IMR-90 (cell line): Measurements from ENCODE around the gene SNX27. TPM values are rescaled to one million over a fixed set of nuclear protein-coding genes. Genes with fewer than 3 reads are reported as not detected.

ENCODE experiments used
- ATAC-seq: fragments of 200-7000 bp; cut with Tn5 transposase; 2 replicates; pipeline ENCODE4 v1.9.1; 2020; ENCODE audit warnings: low read depth, mild to moderate bottlenecking, moderate library complexity
- BruUV-seq: library from RNA; stranded (reverse); fragments of 400-500 nt; replicated peaks from 2 replicates; lab custom pipeline; 2021; lab: Mats Ljungman, UMichigan
- CTCF ChIA-PET: fragments of 300-600 bp; formaldehyde crosslinking; extraction: SDS; loops from one replicate; lab custom pipeline; 2021; ENCODE audit warnings: antibody characterized with exemption; lab: Yijun Ruan, JAX
- POLR2A ChIA-PET: fragments of 300-600 bp; sonication (Branson Sonifier 250); formaldehyde crosslinking; loops from one replicate; lab custom pipeline; 2022; ENCODE audit warnings: antibody characterized with exemption; ENCODE audit not compliant: unreplicated experiment; lab: Charles Lee
- DNase-seq: peaks from one replicate; pipeline ENCODE4 v3.0.0; 2013
- H2AFZ ChIP-seq: replicated peaks from 2 replicates; pipeline ENCODE3; 2013; ENCODE audit warnings: low read length, mild to moderate bottlenecking; ENCODE audit not compliant: poor library complexity
- H2AK5ac ChIP-seq: 2 replicates; pipeline ENCODE4 v1.6.1; 2013; ENCODE audit warnings: low read depth, low read length, inconsistent platforms
- H2AK9ac ChIP-seq: replicated peaks from 2 replicates; pipeline ENCODE3; 2013; ENCODE audit warnings: mild to moderate bottlenecking, low read depth, low read length, moderate library complexity; ENCODE audit not compliant: poor library complexity
- H2BK120ac ChIP-seq: 2 replicates; pipeline ENCODE4 v1.6.1; 2013; ENCODE audit warnings: low read depth, low read length, inconsistent platforms
- H2BK15ac ChIP-seq: 3 replicates; pipeline ENCODE4 v1.6.1; 2013; ENCODE audit warnings: low read depth, low read length, inconsistent platforms
- H2BK20ac ChIP-seq: 2 replicates; pipeline ENCODE4 v1.6.1; 2013; ENCODE audit warnings: low read depth, mild to moderate bottlenecking, inconsistent platforms, low read length, moderate library complexity
- H2BK5ac ChIP-seq: 2 replicates; pipeline ENCODE4 v1.6.1; 2013; ENCODE audit warnings: mild to moderate bottlenecking, low read depth, low read length, inconsistent platforms; ENCODE audit not compliant: poor library complexity, severe bottlenecking
- H3K14ac ChIP-seq: replicated peaks from 2 replicates; pipeline ENCODE4 v1.6.1; 2013; ENCODE audit warnings: low read depth, low read length, inconsistent platforms
- H3K18ac ChIP-seq: 2 replicates; pipeline ENCODE4 v1.6.1; 2013; ENCODE audit warnings: low read depth, low read length, control low read depth
- H3K23ac ChIP-seq: 2 replicates; pipeline ENCODE4 v1.6.1; 2013; ENCODE audit warnings: low read depth, low read length, inconsistent platforms
- H3K27ac ChIP-seq: 2 replicates; pipeline ENCODE4 v1.5.1; 2013; ENCODE audit warnings: mild to moderate bottlenecking, control low read depth, low read length; ENCODE audit not compliant: insufficient read depth
- H3K27me3 ChIP-seq: 2 replicates; pipeline ENCODE4 v1.6.1; 2013; ENCODE audit warnings: low read length; ENCODE audit not compliant: control insufficient read depth, insufficient read depth
- H3K36me3 ChIP-seq: 2 replicates; pipeline ENCODE4 v1.6.1; 2013; ENCODE audit warnings: low read length, mixed read lengths; ENCODE audit not compliant: control insufficient read depth, insufficient read depth
- H3K4ac ChIP-seq: 2 replicates; pipeline ENCODE4 v1.6.1; 2013; ENCODE audit warnings: low read depth, low read length, inconsistent platforms
- H3K4me1 ChIP-seq: 2 replicates; pipeline ENCODE4 v1.6.1; 2013; ENCODE audit warnings: low read length, mixed read lengths; ENCODE audit not compliant: control insufficient read depth, insufficient read depth
- H3K4me2 ChIP-seq: 2 replicates; pipeline ENCODE4 v1.6.1; 2013; ENCODE audit warnings: low read depth, mild to moderate bottlenecking, control low read depth, low read length, moderate library complexity
- H3K4me3 ChIP-seq: 2 replicates; pipeline ENCODE4 v1.5.1; 2013; ENCODE audit warnings: low read depth, mild to moderate bottlenecking, control low read depth, low read length, moderate library complexity; ENCODE audit not compliant: insufficient read depth
- H3K56ac ChIP-seq: 2 replicates; pipeline ENCODE4 v1.6.1; 2013; ENCODE audit warnings: low read length, inconsistent platforms; ENCODE audit not compliant: insufficient read depth; ENCODE audit errors: extremely low read depth
- H3K79me1 ChIP-seq, 2 experiments: 2 replicates each; pipeline ENCODE4 v1.6.1; 2013; ENCODE audit warnings: low read length in 2 of 2, inconsistent platforms in 1 of 2, low read depth in 1 of 2
- H3K9ac ChIP-seq: 2 replicates; pipeline ENCODE4 v1.6.1; 2013; ENCODE audit warnings: low read depth, low read length, control low read depth
- H3K9me1 ChIP-seq: 2 replicates; pipeline ENCODE4 v1.6.1; 2013; ENCODE audit warnings: low read length, inconsistent platforms; ENCODE audit not compliant: insufficient read depth
- H3K9me3 ChIP-seq: 2 replicates; pipeline ENCODE4 v1.6.1; 2013; ENCODE audit warnings: low read length; ENCODE audit not compliant: control insufficient read depth, insufficient read depth
- H4K20me1 ChIP-seq: 2 replicates; pipeline ENCODE4 v1.6.1; 2013; ENCODE audit warnings: low read length, inconsistent platforms; ENCODE audit not compliant: insufficient read depth
- H4K5ac ChIP-seq: 2 replicates; pipeline ENCODE4 v1.6.1; 2013; ENCODE audit warnings: mild to moderate bottlenecking, low read depth, low read length, control low read depth
- H4K8ac ChIP-seq, 2 experiments: 2 replicates each; pipeline ENCODE4 v1.6.1; 2013; ENCODE audit warnings: low read depth in 2 of 2, low read length in 2 of 2, control low read depth in 1 of 2, inconsistent platforms in 1 of 2
- H4K91ac ChIP-seq: 2 replicates; pipeline ENCODE4 v1.6.1; 2013; ENCODE audit warnings: low read depth, low read length, inconsistent platforms; ENCODE audit not compliant: insufficient read depth
- BHLHE40 ChIP-seq: fragments of 150-350 bp; IDR thresholded peaks from 2 replicates; pipeline ENCODE4 v1.6.1; 2016; ENCODE audit warnings: mild to moderate bottlenecking, low read depth, low read length
- CEBPB ChIP-seq: IDR thresholded peaks from 2 replicates; pipeline ENCODE4 v1.6.1; 2012; ENCODE audit warnings: low read depth, low read length, improper control_type of control experiment
- CHD1 ChIP-seq: IDR thresholded peaks from 2 replicates; pipeline ENCODE4 v1.6.1; 2012; ENCODE audit warnings: low read depth, low read length, improper control_type of control experiment
- CTCF ChIP-seq: conservative IDR thresholded peaks from 2 replicates; pipeline ENCODE4 v1.5.1; 2012; ENCODE audit warnings: mild to moderate bottlenecking, low read depth, low read length, improper control_type of control experiment
- FOS ChIP-seq: fragments of 150-350 bp; IDR thresholded peaks from 2 replicates; pipeline ENCODE4 v1.6.1; 2016; ENCODE audit warnings: low read depth, low read length
- MAZ ChIP-seq: IDR thresholded peaks from 2 replicates; pipeline ENCODE4 v1.6.1; 2012; ENCODE audit warnings: low read depth, mild to moderate bottlenecking, low read length, improper control_type of control experiment, moderate library complexity, borderline replicate concordance
- MXI1 ChIP-seq: IDR thresholded peaks from 2 replicates; pipeline ENCODE4 v1.6.1; 2012; ENCODE audit warnings: low read depth, mild to moderate bottlenecking, low read length, moderate library complexity, borderline replicate concordance
- POLR2A ChIP-seq: IDR thresholded peaks from 2 replicates; pipeline ENCODE4 v1.6.1; 2012; ENCODE audit warnings: mild to moderate bottlenecking, low read depth, low read length
- RAD21 ChIP-seq: IDR thresholded peaks from 2 replicates; pipeline ENCODE4 v1.6.1; 2012; ENCODE audit warnings: low read length, improper control_type of control experiment
- SMC3 ChIP-seq: fragments of 150-350 bp; IDR thresholded peaks from 2 replicates; pipeline ENCODE4 v1.6.1; 2016; ENCODE audit warnings: low read depth, mild to moderate bottlenecking, antibody characterized with exemption, low read length, moderate library complexity
- USF2 ChIP-seq: fragments of 150-350 bp; IDR thresholded peaks from 2 replicates; pipeline ENCODE4 v1.6.1; 2017; ENCODE audit warnings: mild to moderate bottlenecking, antibody characterized with exemption, low read length, low read depth
- WGBS, 2 experiments: methylation state at CpG; one replicate each; pipeline versions ENCODE4 v1.1.5 to v1.1.7; 2013; ENCODE audit warnings: missing lambda C conversion rate in 2 of 2; ENCODE audit not compliant: insufficient read length in 1 of 2; ENCODE audit errors: extremely low coverage in 2 of 2; 5-methylcytosine and 5-hydroxymethylcytosine counted together
- dilution Hi-C: fragments of 300-500 bp; cut with HindIII; formaldehyde crosslinking; loops from one replicate; pipeline ENCODE4 v1.14.3; 2018; ENCODE audit warnings: low sequenced_read_pairs; ENCODE audit not compliant: unreplicated experiment
- in situ Hi-C: fragments of 300-500 bp; cut with MboI; formaldehyde crosslinking; loops from 3 replicates; pipeline ENCODE4 v1.14.3; 2019; ENCODE audit warnings: low sequenced_read_pairs, inconsistent platforms, mixed read lengths
- intact Hi-C: fragments of 100-400 bp; cut with micrococcal nuclease; formaldehyde crosslinking; loops from 2 replicates; pipeline ENCODE4 v1.10.0; 2022
- polyA plus RNA-seq, 3 experiments: library from polyadenylated mRNA; depleted of rRNA; stranded (reverse); fragments of >200 nt; gene quantifications; 2 replicates each; pipeline ENCODE4 v1.2.3, GENCODE V29; 2012; ENCODE audit warnings: low replicate concordance in 1 of 3
- total RNA-seq: library from RNA; depleted of rRNA; stranded (reverse); fragments of >200 nt; gene quantifications from 2 replicates; pipeline ENCODE4 v1.2.3, GENCODE V29; 2012

SNX27 gene
- total and polyA plus RNA-seq, 2 of the 4 experiments (the other 2 are of a cell fraction) = 12.3 to 25.6 TPM

GRCh38 chr1:151604291-151604690 is 7.6 kb upstream of the SNX27 start:
- Histone ChIP-seq H3K9me1 (0 out of 2 replicates have a peak, but pooled peaks cover 4% of the 10 kb centered on the region), H3K4me2 (no peak overlapping the region), H3K56ac (no peak overlapping the region), H3K4me3 (no peak overlapping the region), H4K5ac (no peak overlapping the region), H3K9ac (no peak overlapping the region), H3K4me1 (peaks cover 2% of the 10 kb centered on the region; the same call in 1 of the 2 replicates), H3K4ac (no peak overlapping the region), H3K27ac (no peak overlapping the region), H2AK5ac (no peak overlapping the region), H4K20me1 (no peaks in the 10 kb centered on the region), H3K23ac (no peak overlapping the region), H3K14ac (no peak overlapping the region), H2BK5ac (no peak overlapping the region), H2BK15ac (no peak overlapping the region), H3K27me3 (no peaks in the 10 kb centered on the region), H4K91ac (no peak overlapping the region), H3K18ac (no peak overlapping the region), H2BK20ac (no peak overlapping the region), H3K36me3 (no peaks in the 10 kb centered on the region), H2AK9ac (no peak overlapping the region), H3K79me1 (no peaks in the 10 kb centered on the region), H4K8ac (no peak overlapping the region), H2BK120ac (no peak overlapping the region), H2AFZ (no peak overlapping the region), H3K9me3 (no peaks in the 10 kb centered on the region)
- TF ChIP-seq FOS = no peak
- TF ChIP-seq USF2 = no peak
- no peak for TF ChIP-seq BHLHE40
- no peak for TF ChIP-seq CTCF
- no peak for TF ChIP-seq RAD21
- no peak for TF ChIP-seq MAZ
- no peak for TF ChIP-seq SMC3
- TF ChIP-seq POLR2A = no peak
- TF ChIP-seq CHD1 = no peak
- TF ChIP-seq CEBPB = no peak
- no peak for TF ChIP-seq MXI1
- BruUV-seq = no TSS peak
- ChIA-PET CTCF (no interaction called here), POLR2A (no interaction called here)
- dilution Hi-C loops (no loop called here), in situ Hi-C loops (no loop called here), intact Hi-C loops (no loop called here)
- ATAC-seq = no peak
- no CpG with 5 or more reads among the region's 2 CpGs for WGBS, 2 experiments
- DNase-seq = no peak
